GM10248 (cell line): ENCODE data around the gene NELL2.
"Not testable (repeated sequence)": the region's sequence is repeated elsewhere in the genome, so short reads cannot be mapped to it uniquely, and the experiment has no call there.

Source experiments
- CTCF ChIA-PET: fragments of 300-600 bp; sonication (Branson Sonifier 250); formaldehyde crosslinking; extraction: SDS; loops from one replicate; lab custom pipeline; 2021; ENCODE audit warnings: antibody characterized with exemption; lab: Yijun Ruan, JAX
- POLR2A ChIA-PET: fragments of 350-650 bp; sonication (Branson Sonifier 250); formaldehyde crosslinking; extraction: SDS; loops from one replicate; lab custom pipeline; 2020; ENCODE audit warnings: antibody characterized with exemption; lab: Yijun Ruan, JAX
- DNase-seq: peaks from one replicate; pipeline ENCODE4 v3.0.0; 2012; ENCODE audit errors: extremely low spot score
- TF ChIP-seq, protein P1 (sequence below): IDR thresholded peaks from 2 replicates; pipeline ENCODE4 v1.5.1; 2012; ENCODE audit warnings: mild to moderate bottlenecking, low read depth; ENCODE audit errors: extremely low read depth, missing control alignments, control extremely low read depth

NELL2 gene

DNA sequence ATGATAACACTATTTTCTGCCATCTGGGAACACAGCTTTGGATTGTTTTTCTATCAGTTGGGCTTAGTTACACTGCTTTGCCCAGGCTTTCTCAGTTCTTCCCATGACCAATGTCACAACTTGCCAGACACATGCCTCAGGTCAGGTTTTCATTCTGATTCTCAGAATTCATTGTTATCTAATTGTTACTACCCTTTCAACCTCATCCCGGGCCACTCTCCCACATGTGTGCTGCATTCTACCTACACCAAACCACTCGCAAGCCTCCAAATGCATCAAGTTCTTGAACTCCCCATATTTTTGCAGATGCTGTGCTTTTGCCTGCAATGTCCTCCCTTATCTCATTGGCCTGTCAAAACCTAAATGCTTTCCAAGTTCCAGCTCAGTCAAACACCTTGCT is 36.3 kb downstream of the NELL2 start:
- CTCF ChIA-PET, result no interaction called here

DNA sequence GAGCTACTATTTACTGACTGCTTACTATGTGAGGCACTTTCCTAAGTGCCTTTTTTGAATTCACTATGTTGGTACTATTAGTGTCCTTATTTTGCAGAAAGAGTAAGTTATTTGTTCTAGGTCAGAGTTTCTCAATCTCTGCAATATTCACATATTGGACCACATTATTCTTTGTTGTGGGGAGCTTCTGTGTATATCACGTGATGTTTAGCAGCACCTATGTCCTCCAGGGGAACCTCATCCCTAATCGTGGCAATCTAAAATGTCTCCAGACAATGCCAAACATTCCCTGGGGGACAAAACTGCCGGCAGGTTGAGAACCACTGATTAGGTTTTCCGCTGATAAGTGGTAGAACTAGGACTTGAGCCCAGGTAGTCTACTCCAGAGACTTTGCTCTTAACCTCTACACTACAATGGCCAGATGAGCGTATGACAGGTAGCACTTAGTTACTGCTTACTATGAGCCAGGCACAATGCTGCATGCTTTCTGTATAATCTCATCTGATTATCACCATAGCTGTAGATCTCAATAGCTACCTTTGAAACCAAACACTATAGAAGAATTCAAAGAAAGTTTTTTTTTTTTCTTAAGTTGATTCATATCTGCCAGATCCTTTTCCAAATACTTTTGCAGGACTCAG is 38.9 kb downstream of the NELL2 start:
- ChIA-PET POLR2A (no interaction called here), CTCF (interaction anchor here (1.2 kb wide), 1 partner anchor 67 kb away, joined by 3 read pairs; no protein-coding TSS in a partner anchor)
- TF ChIP-seq, protein P1, sequence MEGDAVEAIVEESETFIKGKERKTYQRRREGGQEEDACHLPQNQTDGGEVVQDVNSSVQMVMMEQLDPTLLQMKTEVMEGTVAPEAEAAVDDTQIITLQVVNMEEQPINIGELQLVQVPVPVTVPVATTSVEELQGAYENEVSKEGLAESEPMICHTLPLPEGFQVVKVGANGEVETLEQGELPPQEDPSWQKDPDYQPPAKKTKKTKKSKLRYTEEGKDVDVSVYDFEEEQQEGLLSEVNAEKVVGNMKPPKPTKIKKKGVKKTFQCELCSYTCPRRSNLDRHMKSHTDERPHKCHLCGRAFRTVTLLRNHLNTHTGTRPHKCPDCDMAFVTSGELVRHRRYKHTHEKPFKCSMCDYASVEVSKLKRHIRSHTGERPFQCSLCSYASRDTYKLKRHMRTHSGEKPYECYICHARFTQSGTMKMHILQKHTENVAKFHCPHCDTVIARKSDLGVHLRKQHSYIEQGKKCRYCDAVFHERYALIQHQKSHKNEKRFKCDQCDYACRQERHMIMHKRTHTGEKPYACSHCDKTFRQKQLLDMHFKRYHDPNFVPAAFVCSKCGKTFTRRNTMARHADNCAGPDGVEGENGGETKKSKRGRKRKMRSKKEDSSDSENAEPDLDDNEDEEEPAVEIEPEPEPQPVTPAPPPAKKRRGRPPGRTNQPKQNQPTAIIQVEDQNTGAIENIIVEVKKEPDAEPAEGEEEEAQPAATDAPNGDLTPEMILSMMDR, result no peak
- no peak for DNase-seq

More for the DNA sequence above, 36.3 kb downstream of the NELL2 start:
- no peak for DNase-seq
- POLR2A ChIA-PET, result no interaction called here
- TF ChIP-seq, protein P1, result no peak

- DNase-seq, result no peak
- POLR2A ChIA-PET, result no interaction called here
- TF ChIP-seq, protein P1, result no peak
- CTCF ChIA-PET, result interaction anchor here (1.0 kb wide), 1 partner anchor 39 kb away, joined by 3 read pairs; no protein-coding TSS in a partner anchor
Measured at GRCh38 chr12:44835641-44836379, 40.3 kb downstream of the NELL2 start.

DNA sequence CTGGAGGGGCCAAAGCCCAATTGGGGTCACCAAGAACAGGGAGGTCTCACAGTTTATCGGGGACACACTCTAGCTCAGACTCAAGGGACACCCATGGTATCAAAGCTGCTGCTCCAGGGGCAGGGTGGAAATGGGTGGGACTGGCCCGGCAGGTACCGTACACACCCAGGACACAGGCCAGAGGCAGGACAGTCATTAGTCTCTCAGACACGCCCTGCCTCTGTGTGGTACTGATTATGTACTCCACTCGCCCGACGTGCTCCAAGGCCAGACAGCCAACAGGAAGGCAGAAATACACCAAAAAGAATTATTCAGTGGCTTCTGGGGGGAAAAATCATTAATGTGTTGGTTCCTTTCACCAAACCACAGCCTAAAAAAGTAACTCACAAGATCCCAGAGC is 41.1 kb downstream of the NELL2 start:
- CTCF ChIA-PET, DNase-seq, POLR2A ChIA-PET: not testable (repeated sequence)

DNA sequence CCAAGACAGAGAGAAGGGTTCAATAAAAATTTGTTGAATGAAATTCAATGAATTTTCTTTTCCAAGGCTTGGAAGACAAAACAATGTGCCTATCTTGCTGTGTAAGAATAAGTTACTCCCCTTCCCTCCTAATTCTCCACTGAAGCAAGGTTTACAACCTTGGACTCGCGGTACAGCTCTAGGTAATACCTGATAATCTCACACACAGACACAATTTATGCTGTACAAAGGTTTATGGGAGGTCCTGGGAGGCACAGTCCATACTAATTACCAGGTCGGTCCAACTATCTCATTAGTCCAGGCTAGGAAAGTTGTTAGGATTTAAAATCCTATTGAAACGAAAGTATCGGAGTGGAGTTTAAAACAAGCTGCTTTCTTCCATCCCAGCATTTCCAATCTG is 42.6 kb downstream of the NELL2 start:
- ChIA-PET POLR2A (no interaction called here), CTCF (no interaction called here)
- TF ChIP-seq, protein P1, result no peak
- DNase-seq, result no peak

GRCh38 chr12:44830566-44831055 is 45.5 kb downstream of the NELL2 start:
- no peak for DNase-seq
- TF ChIP-seq, protein P1, result no peak
- ChIA-PET POLR2A (no interaction called here), CTCF (interaction anchor here (1.1 kb wide), 1 partner anchor 16 kb away, joined by 3 read pairs; no protein-coding TSS in a partner anchor)

DNA sequence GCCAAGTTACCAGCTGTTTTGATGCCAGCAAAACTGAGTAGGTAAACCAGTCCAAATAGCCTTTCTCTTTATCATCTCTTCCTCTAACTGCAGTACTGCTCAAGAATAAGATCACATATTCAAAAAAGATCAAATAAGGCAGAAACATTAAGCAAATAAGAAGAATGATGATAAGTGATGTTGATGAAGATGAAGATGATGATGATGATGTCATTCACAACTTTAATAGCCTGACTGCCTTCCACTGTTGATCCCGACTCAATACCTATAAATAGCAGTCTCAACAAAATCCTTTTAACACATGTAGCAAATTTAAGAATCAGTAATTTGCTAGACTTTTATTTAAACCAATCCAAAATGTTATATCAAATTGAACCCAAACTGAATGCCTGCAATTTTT is 47.1 kb downstream of the NELL2 start:
- ChIA-PET CTCF (no interaction called here), POLR2A (no interaction called here)
- TF ChIP-seq, protein P1, result no peak
- DNase-seq, result no peak
